VCaP (cell line): ENCODE results near the gene GMDS.

Experiments used
- H3K27ac ChIP-seq: fragments of 450-650 bp; 2 replicates; pipeline ENCODE4 v1.5.1; 2017
- CTCF ChIP-seq: fragments of 450-650 bp; conservative IDR thresholded peaks from 2 replicates; pipeline ENCODE4 v1.5.1; 2017; ENCODE audit warnings: mild to moderate bottlenecking, moderate library complexity

Gene GMDS

GRCh38 chr6:2102316-2102883 lies 143.0 kb downstream of the GMDS start:
- H3K27ac ChIP-seq = no peak overlapping the region
- TF ChIP-seq CTCF = no peak

- H3K27ac ChIP-seq = no peak overlapping the region
- TF ChIP-seq CTCF = no peak
Measured at GRCh38 chr6:2101213-2101612, 144.2 kb downstream of the GMDS start.

DNA sequence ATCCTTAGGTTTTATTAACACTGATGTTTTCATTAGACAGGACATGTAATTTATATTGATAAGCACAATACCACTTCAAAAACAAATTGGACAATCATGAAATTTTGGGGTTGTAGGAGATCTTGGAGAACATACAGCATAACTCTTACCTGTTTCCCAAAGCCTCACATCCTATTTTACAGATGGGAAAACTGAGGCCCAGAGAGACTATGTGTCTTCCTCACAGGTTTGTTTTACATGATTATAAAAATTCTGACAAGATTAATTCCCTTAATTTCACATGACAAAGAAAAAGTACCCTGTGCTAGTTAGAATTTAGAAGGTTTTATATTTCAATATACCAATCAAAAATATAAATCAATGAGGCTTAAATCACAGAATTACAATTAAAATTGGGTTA lies 145.5 kb downstream of the GMDS start:
- H3K27ac ChIP-seq = no peak overlapping the region
- no peak for TF ChIP-seq CTCF

DNA sequence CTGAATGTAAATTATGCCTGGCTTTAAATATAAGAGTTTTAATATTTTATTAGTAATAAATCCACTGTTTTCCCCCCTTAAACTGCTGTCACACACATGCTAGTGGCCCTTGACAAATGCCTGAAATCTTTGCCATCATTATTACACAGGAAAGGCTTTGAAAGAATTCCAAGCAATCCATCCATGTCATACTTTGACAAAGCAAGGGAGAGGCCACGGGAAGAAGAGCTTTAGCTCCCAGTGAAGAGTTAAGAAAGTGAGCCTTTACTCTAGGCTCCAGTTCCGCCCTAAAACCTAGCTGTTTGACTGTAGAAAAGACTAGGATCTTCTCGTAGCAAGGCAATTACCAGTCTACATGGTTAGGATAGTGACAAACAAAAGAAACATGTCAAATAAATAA lies 147.9 kb downstream of the GMDS start:
- H3K27ac ChIP-seq = no peak overlapping the region
- no peak for TF ChIP-seq CTCF

GRCh38 chr6:2094642-2095041 lies 150.8 kb downstream of the GMDS start:
- H3K27ac ChIP-seq = no peak overlapping the region
- no peak for TF ChIP-seq CTCF

DNA sequence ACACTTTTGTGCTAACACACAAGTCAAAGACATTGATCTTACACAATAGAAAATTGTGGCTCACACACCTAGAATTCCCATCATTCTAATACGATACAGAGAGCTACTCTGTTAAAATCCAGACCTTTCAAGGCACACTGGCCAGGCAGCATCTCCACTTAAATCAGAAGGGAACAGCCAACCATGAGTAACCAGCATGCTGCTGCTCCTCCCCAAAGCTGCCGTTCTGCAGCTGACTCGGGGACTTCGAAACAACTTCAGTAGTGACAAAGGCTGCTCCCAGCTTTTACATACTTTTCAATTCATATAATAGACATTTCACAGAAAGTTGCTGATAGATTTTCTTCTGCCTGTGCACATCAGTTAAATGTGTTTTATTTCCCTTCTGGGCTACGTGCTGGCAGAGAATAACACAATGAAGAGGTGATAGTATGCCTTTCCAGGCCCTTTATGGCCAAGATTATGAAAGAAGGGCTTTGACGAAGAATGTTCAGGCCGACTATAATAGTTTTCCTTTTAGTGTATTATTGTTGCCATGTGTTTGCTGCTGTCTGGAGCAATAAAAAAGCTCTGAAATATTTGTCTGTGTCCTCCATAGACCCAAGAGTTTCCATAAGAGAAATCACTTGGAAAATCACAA lies 159.0 kb downstream of the GMDS start:
- TF ChIP-seq CTCF = no peak
- H3K27ac ChIP-seq = no peak overlapping the region

- no peak overlapping the region for H3K27ac ChIP-seq
- TF ChIP-seq CTCF = no peak
Measured at GRCh38 chr6:2085657-2086056, 159.7 kb downstream of the GMDS start.
